Stimulated activated CD4-positive, alpha-beta T cell treated with anti-CD3 and anti-CD28 coated beads, TNF-alpha, amount 100 ng/mL, for 48 hours (primary cell): ENCODE measurements around the gene SPRR1A.

Source experiments
- DNase-seq, 3 donors: peaks; one replicate each; pipeline ENCODE4 v3.0.0-alpha.2; 2020; ENCODE audit warnings: low read depth in 3 of 3

Gene SPRR1A

DNA sequence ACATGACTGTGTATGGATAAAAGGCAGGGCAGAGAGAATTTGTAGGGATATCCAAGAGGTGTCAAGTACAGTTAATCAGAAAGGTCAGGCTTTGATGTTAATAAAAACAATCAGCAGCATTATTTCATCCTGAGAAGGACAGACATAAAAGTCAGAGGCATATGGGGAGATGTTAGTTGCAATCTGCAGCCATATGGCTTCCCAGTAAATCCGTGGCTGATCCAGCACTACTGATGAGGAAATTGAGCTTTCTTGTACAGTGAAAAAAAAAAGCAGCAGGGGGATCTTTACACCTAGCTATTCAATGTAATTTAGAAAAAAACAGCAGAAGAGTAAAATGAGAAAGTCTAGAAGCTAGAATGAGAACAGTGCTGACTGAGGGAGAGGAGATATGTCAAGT is 44.9 kb downstream of the SPRR1A start:
- no peak for DNase-seq

GRCh38 chr1:153030895-153031294 is 47.0 kb downstream of the SPRR1A start, which contains the start of gene SPRR1B:
Gene SPRR1B, plus strand, starts transcription at chr1:153031203. Its CDS starts 1,143 bp downstream, at chr1:153032346.
- no peak for DNase-seq

DNA sequence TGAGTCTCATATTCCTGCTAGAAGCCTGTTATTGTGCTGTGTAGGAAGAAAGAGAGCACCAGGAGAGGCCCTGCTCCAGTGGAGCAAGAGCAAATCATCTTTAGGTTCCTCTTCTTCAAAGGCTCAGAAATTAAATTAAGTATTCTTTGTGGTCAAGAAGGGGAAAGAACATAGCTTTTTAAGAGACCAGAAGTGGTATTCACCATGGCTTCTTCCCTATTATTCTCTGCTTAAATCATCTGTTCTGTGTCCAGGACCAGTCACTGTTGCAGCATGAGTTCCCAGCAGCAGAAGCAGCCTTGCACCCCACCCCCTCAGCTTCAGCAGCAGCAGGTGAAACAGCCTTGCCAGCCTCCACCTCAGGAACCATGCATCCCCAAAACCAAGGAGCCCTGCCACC is 48.2 kb downstream of the SPRR1A start:
- DNase-seq, result no peak

DNA sequence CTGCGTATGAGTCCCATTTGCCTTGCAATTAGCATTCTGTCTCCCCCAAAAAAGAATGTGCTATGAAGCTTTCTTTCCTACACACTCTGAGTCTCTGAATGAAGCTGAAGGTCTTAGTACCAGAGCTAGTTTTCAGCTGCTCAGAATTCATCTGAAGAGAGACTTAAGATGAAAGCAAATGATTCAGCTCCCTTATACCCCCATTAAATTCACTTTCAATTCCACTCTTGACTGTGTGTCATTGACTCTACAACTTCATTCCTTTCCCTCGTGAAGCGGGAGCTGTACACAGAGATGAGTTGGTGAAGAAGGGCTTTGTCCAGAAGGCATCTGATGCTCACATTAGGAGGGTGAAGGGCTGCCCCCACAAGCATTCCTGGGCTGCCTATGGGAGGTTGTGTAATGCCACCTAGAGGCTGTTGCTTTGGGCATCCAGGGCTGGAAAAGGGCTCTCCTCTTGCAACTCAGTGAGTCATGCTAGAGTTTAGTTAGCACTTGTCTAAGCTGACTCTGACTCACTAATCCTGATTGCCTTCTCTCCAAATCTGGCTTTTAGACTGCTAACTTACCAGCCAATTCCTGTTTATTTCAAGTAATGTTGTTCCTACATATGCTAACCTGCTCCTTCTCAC is 48.9 kb downstream of the SPRR1A start:
- DNase-seq, result no peak

DNA sequence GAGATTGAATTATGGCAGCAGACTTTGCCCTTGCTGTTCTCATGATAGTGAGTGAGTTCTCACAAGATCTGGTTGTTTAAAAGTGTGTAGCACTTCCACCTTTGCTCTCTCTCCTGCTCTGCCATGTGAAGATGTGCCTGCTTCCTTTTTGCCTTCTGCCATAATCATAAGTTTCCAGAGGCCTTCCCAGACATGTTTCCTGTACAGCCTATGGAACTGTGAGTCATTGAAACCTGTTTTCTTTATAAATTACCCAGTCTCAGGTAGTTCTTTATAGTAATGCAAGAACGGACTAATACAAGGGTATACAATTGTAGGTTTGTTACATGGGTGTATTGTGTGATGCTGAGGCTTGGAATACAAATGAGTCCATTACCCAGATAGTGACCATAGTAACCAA is 51.3 kb downstream of the SPRR1A start:
- no peak for DNase-seq
